G401.6 (cell line): ENCODE measurements around the gene MPST.
A peak's percentile ranks its signal among the peaks of the same experiment; 100 is the strongest.
"Not testable (repeated sequence)": the region's sequence is repeated elsewhere in the genome, so short reads cannot be mapped to it uniquely, and the experiment has no call there.

Source experiments
- FAIRE-seq: peaks from 2 replicates; lab custom pipeline; 2012; peaks lifted over from hg19 to GRCh38; lab: Jason Lieb, UNC

MPST gene

DNA sequence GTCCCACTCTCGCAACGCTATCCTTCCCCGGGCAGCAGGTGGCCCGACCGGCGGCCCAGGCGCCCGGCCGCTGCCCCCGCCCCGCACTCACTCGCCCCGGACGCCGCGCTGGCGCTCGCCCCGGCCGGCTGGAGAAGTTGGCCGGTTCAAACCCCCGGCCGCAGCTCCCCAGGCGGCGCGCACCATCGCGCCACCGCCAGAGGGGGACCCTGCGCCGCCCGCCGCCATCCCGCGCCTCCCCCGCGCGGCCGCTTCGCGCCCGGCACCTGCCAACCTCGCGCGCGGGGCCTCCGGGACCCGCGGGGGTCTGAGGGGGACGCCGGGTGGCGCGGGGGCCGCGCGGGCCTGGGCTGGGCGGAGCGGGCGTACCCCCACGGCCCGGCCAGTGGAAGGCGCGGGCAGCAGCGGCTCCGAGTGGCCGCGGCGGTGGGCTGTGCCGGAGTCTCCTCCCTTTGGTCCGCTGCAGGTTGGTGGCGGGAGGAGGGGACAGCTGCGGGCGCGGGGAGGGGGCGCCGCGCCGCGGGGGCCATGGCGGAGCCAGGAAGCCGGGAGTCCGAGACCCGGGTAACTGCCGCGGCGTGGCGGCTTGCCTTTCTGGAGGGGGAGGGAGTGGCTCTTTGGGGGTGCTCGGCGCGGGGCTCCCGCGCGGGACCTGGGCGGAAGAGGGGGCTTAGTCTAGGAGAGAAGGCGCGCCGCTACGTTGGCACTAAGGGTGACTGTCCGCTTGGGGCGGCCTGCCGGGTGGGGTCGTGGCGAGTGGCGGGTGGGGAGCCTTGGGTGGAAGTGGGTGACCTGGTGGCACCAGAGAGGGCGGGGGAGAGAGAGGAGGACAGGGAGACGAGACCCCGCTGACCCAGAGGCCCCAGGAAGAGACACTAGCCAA lies at the start of gene MPST, which contains the start of gene TST:
Gene MPST, plus strand, starts transcription at position 434 of the 883 bp plus-strand sequence. Its CDS starts 95 bp downstream, at position 529.
Gene TST, minus strand, starts transcription at position 139 of the 883 bp plus-strand sequence. CDS start 715 bp downstream, outside the sequence.
- FAIRE-seq, result no peak

DNA sequence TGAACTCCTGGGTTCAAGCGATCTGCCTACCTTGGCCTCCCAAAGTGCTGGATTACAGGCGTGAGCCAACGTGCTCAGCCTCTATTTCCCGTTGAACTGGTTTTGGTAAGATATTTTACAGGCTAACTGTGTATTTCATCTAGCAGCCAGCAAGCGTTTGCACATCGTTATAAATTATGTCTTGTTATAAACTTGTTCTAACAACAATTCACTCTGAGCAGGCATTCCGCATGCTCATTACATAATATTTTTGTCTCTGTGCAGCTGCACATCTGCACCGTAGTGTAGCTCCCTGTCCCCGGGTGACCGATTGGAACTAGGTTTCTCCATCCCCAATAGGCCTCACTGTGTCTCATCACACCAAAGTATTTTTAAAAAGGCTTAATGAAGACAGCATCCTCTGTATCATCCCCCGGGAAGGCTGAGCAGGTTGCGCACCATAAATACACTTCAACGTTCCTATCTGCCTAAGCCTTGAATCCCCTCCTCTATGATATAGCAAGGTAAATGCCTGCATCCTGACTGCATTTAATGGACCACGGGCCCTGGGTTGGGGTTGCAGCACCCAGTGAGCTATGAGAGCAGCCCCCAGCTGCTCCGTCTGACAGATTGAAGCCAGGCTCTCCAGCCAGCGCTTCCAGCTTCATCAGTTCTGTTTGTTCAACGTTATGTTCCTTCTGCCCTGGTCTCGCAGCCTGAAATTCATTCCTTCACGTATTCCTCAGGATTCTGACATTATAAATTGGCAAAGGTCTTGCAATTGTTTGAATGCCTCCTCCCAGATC lies 48.0 kb upstream of the MPST start:
- no peak for FAIRE-seq

DNA sequence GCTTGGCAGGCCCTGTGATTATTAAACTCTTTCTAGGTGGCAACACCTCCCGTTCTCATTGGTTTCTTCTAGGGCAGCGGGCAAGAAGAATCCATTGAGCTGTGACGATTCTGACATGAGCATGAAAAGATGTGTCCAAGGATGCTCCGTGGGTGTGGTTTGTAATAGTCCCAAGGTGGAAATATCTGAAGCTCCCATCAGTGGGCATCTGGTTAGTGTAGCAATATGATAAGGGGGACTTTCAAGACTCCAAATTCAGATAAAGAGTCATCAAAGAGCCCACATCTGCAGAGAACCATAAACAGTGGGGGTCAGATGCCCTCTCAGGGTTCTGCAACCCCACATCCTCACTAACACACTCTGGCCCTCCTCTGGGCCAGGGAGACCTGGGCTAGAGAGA lies 42.9 kb upstream of the MPST start:
- FAIRE-seq, result no peak

DNA sequence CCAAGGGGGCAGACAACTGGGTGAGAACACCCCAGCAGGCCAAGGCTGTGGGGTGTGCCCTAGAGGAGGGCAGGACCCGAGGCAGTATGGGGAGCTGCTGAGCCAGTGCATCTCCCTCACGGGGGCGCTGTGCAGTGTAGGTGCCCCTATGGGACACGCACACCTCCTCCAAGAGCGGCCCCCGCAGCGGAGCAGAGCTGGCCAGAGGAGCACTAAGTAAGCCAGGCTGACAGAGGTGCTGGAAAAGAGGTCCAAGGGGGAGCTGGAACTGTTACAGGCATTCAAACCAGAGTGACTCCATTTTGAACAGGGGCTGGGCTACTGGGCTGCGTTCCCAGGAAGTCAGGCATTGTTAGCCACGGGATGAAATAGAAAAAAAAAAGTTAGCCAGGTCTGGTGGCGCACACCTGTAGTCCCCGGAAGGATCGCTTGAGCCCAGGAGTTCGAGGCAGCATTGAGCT lies 42.1 kb upstream of the MPST start:
- FAIRE-seq, result no peak

DNA sequence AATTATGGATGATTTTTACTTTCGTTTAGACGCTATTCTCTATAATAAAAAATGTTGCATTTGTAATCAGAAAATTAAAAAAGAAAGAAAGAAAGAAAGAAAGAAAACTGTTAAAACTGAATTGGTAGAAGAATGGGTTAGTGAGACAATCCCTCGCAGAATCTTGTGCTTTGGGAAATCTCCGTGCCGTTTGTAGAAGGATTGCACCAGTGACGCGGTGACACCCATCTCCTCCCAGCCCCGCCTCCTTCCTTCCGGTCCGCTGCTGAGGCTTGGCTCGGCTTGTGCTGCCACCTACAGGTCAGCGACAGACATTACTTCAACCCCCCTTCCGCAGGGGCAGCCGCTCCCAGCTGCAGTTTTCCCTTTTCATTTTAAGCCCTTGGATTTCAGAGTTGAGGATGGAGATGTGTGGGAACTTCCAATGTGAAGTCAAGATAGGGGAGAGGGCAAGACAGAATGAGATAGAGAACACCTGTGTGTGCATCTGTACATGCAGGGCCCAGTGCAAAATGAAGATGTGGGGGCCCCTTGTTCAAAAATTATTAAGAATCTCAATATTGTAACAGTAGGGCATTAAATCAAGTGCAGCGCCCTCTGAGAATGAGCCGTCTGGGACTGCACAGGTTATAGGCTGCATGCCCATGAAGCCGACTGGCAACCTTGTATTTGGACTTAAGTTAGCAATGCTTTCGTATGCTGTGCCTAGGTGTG lies 41.4 kb upstream of the MPST start:
- peak; percentile 96 for FAIRE-seq

DNA sequence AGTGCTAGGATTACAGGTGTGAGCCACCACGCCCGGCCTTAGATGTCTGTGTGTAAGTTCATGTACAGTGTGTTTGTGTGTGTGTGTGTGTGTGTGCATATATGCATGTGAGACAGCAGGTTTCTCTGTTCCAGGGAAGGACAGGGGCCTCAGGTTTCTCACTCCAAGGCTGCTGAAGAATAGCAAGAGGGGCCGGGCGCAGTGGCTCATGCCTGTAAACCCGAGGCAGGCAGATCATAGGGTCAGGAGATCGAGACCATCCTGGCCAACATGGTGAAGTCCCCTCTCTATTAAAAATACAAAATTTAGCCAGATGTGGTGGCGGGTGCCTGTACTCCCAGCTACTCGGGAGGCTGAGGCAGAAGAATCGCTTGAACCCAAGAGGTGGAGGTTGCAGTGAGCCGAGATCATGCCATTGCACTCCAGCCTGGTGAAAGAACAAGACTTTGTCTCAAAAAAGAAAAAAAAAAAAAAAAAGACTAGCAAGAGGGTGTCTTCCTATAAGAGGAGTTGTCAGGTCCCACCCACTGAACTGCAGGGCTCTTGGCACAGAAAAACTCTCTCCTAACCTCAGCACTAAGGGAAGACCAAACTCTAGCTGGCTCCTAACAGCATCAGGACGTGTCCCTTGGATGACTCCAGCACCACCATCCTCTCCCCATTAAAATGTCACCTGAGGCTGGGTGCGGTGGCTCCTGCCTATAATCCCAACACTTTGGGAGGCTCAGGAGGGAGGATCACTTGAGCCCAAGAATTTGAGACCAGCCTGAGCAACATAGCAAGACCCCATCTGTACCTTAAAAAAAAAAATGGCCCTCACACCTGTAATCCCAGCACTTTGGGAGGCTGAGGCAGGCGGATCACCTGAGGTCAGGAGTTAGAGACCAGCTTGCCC lies 40.3 kb upstream of the MPST start:
- no peak for FAIRE-seq

DNA sequence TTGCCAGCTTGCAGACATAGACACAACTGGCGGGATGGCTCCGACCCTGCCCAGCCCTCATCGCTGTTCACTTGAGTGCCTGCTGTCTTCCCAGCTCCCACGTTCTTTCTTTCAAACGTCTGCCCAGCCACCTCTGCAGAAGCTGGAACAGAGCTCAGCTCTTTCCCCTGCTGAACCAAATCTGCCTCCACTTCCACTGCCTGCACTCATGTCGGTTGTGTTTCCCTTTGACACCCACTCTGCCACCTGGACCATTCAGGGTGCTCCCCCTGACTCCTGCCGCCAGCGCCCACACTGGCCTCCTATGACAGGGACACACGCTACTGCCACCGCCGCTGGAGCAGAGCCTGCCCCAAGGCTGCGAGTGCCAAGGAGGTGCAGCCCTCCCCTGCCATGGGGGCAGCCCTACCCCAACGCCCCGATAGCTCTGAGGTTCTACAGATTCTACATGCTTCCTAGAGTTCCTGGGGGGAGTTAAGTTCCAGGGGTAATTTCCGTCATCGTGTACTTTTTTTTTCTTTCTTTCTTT lies 38.2 kb upstream of the MPST start:
- FAIRE-seq, result no peak

DNA sequence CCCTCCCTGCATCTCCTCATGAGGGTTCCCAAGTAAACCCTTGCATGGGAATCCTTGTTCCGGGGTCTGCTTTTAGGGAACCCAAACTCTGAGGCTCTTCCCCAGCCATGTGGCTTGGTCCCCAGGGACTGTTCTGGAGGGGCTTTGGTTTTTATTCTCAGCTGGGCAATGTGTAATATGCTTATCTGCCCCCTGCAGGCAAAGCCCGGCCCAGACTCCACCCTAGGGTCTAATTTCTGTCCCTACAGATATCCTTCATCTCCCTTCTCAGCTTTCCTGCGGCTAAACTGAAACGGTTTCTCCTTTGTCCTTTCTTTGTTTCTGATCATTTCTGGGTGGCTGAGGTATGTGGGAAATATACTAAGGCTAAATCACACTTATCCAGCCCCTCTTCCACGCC lies 37.4 kb upstream of the MPST start:
- no peak for FAIRE-seq

DNA sequence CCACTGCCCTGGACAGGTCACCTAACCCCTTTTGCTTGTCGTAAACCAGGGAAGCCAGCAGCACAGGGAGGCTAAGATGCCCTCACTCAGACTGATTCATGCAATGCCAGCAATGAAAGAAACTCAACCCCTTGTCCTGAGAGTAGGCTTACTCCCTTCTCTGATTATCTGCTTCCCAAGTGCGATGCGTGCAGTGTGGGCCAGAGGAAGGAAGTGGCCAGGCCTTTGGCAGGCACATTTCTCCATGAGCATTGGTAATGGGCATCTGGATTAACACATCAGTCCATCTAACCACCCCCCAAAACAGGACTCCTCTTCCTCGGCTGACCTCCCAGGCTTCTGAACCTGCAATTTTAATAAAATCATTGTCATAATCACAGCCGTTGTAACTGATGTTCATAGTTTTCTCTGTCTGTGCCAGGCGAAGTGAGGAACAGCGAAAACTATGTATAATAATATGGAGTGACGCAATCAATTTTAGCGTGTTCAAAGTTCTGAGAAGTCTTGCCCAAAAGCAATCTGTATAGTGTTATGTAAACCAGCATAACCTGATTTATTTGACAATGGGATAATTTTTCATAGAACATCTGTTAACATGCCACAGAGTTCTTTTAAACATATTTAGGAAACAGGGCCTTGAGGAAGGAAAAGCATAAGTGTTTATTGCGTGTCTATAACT lies 34.2 kb upstream of the MPST start:
- no peak for FAIRE-seq

DNA sequence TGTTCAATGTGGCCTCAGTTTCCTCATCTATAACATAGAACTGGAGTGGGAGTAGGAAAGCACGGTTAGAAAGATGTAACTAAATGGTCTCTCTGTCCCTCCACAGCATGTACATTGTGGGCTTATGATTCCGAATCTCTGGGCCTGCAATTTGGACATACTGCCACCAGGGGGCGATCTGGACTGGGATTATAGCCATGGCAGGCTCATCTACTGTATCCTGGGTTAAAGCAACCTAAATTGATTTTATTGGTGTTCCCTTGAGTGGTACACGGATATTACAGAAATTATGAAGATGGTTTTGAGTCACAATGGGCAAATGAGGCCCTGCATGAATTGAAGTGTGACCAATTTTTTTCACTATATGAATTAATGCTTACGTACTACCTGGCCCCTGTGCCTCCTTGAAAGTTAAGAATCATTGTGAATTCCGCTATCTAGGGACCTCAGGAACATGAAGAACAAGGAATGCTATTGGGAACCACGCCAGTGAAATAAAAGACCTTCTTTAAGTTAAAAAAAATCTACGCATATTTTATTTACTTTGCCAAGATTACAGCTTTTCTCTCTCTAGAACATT lies 33.2 kb upstream of the MPST start:
- no peak for FAIRE-seq

DNA sequence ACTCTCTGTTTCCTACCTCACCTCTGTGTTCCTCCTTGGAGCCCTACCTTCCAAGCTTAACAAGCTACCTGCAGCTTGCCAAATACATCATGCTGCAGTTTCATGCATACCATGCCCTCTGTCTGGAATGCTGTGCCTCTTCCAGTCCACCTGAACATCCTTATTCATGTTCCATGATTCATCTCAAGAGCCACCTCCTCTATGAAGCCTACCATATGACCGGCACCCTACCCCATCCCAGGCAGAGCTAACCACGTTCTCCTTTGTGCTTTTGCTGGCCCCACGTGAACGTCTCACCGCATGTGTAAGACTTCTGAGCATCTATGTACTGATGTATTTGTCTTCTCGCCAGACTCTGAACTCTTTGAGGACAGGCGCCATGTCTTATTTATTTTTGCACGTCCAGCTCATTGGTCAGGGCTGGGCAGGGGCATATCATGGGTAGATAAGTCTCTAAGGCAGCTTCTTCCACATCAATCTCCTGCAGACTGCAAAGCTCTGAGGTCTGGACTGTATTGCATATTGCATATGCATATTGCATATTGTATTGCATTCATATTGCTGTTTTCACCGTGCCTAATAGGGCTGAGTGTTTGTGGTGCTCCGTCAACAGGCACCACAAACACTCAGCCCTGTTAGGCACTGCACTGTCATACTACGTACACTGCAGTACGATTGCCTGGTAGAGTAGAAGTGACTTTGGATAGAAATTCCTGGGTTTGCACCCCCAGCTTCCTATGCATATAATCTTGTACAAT lies 31.3 kb upstream of the MPST start:
- no peak for FAIRE-seq

DNA sequence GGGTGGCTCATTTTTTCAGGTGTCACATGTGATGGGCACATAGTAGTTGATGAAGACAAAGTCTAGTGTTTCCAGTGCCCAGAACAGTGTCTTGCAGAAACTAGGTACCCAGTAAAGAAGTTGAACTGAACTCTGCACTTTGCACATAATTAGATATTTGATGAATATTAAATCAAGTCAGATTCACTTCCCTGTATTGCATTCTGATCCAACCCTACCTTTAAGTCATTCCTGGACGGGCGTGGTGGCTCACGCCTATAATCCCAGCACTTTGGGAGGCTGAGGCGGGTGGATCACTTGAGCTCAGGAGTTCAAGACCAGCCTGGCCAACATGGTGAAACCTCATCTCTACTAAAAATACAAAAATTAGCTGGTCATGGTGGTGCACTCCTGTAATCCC lies 30.5 kb upstream of the MPST start:
- FAIRE-seq, result not testable (repeated sequence)

DNA sequence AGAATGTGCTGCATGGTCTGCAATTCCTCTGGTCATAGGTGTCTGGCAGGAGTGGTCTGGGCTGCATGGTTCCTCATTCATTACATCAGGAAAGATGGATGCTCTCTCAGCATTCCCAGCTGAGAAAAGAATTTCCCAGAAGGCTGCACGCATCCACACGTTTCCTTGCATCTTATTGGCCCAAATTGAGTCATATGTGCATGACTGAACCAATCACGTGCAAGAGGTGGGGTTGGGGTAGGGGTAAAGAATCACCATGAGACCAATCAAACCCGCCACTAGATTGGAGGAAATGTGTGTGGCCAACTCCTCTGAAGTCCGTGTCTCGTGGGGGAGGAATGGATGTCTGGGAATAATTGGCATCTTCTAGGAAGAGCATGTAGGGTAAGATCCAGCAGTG lies 29.1 kb upstream of the MPST start:
- FAIRE-seq, result no peak

DNA sequence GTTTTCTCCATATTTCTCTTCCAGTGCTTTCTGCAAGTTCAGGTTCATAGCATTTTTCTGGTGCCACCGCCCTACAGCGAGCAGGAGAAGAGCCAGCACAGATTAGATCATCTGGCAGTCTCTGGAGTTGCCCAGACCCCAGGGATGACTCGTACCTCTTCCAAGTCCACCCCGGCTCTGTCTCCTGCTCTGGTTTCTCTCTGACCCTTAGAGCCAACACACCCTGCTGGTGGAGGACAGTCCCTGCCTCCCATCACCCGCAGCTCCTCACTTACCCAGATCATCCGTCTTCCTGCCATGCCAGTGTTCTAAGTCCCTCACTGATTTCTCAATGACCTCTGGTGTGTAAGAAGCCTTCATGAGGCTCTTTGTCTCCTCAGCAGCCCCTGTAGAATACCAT lies 28.3 kb upstream of the MPST start:
- FAIRE-seq, result no peak

DNA sequence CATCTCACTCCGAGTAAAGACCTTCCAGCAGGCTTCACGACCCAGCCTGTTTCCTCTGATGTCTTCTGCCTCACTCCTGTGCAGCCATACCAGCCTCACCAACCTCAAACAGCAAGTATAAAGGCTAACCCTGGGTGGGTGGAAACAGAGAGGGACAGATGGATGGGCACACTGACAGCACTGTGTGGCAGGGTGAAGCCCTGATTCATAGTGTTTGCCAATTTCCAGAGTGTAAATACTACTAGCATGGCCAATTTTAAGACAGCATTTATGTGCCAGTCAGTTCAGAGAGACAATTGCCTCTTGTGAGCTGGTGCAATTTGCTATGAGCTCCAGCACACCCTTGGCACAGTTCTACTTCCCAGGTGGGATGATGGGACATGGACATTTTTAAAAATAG lies 21.8 kb upstream of the MPST start:
- no peak for FAIRE-seq

DNA sequence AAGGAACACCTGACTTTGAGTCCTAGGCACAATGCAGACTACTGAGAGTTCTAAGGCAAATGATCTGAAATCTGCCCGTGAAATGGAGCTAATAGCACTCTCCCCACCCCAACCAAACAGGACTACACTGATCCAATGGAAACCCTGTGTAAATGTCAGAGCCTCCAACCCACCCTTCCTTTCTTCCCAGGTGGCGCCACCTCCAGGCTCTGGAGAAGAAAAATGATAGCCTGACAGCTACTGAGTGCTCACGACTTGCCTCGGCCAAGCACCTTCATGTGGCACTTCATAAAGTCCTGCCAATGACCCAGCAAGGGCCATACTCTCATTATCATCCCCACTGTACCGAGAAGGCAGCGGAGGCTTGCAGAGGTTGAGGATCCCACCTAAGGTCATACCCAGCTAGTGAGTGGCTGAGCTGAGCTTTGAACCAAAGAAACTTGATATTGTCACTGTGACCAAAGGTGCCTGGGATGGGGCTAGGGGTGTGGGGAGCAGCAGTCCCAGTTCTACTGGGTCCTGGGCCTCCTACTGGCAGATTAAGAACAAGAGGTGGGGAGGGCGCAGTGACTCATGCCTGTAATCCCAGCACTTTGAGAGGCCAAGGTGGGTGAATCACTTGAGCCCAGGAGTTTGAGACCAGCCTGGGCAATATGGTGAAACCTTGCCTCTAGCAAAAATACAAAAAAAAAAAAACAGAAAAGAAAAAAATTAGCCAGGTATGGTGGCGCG lies 20.8 kb upstream of the MPST start:
- no peak for FAIRE-seq

DNA sequence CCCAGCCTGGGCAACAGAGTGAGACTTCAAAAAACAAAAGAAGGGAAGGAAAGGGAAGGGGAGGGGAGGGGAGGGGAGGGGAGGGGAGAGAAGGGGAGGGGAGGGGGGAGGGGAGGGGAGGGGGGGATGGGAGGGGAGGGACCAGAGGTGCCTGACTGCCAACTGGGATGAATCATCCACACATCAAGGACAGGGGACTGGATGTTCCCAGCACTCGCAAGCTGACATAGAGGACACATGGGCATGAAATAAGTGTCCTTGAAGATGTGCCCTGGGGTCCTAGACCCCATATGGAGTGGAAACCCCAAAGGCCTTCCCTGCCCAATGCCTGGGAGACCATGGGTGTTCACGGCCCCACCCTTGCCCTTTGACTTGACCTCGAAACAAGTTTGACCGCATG lies 20.1 kb upstream of the MPST start:
- FAIRE-seq, result no peak

DNA sequence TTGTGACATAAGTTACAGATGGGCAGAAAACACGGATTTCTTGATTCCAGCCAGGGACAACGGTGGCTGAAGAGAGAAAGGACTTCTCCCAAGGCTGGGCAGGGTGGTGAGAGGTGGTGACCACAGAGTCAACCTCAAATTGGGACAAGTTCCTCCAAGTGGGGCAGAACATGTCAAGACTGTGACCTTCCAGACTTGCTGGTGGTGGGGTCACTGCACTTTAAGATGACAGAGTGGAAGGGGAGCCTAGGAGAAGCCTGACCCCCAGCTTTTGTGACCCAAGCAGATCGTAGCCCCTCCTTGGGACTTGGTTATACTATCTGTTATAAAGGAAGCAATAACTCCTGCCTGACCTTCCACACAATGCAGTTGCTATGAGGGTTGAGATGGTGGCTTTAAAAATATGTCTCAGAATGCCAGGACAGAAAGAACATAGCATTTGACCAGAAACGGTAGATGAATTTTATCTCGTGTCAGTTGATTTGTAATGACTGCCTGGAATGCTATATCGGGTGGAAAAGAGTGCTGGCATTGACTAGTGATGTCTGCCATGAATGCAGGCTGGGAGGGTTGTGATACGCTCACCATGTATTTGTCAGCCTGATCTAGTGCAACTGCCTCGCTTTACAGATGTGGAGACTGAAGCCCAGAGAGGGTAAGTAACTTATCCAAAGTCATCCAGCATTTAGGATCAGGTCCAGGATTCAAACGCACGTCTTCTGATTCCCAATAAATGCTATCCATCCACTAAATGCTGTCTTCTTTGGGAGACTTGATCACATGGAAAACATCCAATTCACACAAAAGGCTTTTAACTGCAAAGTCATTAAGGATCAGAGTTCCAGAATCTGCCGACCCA lies 18.6 kb upstream of the MPST start:
- no peak for FAIRE-seq
